HEK293 (cell line): ENCODE measurements around the gene FRMD4B.

Source experiments
- CTCF ChIA-PET: fragments of 350-600 bp; formaldehyde crosslinking; extraction: SDS; loops from one replicate; lab custom pipeline; 2021; ENCODE audit warnings: antibody characterized with exemption; lab: Yijun Ruan, JAX
- POLR2A ChIA-PET: fragments of 300-600 bp; formaldehyde crosslinking; extraction: SDS; loops from one replicate; lab custom pipeline; 2020; ENCODE audit warnings: antibody characterized with exemption, inconsistent platforms; lab: Yijun Ruan, JAX
- H3K27ac ChIP-seq: fragments of 200-500 bp; sonication (Bioruptor generic); 2 replicates; pipeline ENCODE4 v1.5.1; 2014; ENCODE audit warnings: low read depth, low read length, control low read depth, inconsistent platforms; ENCODE audit errors: extremely low read depth
- H3K36me3 ChIP-seq, 2 experiments: fragments of 200-500 bp in 1 of 2; sonication (Bioruptor generic) in 1 of 2; 1 replicate in 1 of 2; 2 replicates in 1 of 2; pipeline ENCODE4 v1.5.1; 2014 to 2017; ENCODE audit warnings: inconsistent platforms in 2 of 2, low read length in 2 of 2; ENCODE audit not compliant: control insufficient read depth in 2 of 2, insufficient read depth in 1 of 2
- H3K4me1 ChIP-seq: fragments of 200-500 bp; sonication (Bioruptor generic); 2 replicates; pipeline ENCODE4 v1.5.1; 2014; ENCODE audit warnings: mild to moderate bottlenecking, low read length, inconsistent platforms; ENCODE audit not compliant: control insufficient read depth, insufficient read depth
- H3K4me3 ChIP-seq: 2 replicates; pipeline ENCODE4 v1.5.1; 2011; ENCODE audit warnings: low read depth, mild to moderate bottlenecking, control low read depth, low read length, moderate library complexity
- H3K9me3 ChIP-seq: fragments of 200-500 bp; sonication (Bioruptor generic); 2 replicates; pipeline ENCODE4 v1.5.1; 2014; ENCODE audit warnings: low read depth, low read length, inconsistent platforms; ENCODE audit not compliant: control insufficient read depth, insufficient read depth
- HOXA7 ChIP-seq: sonication (generic); formaldehyde crosslinking; IDR thresholded peaks from 2 replicates; pipeline ENCODE4 v1.8.1; 2022; ENCODE audit warnings: missing genetic modification reagents, borderline replicate concordance
- HOXD13 ChIP-seq: sonication (generic); formaldehyde crosslinking; IDR thresholded peaks from 2 replicates; pipeline ENCODE4 v1.8.0; 2022; ENCODE audit warnings: missing genetic modification reagents, borderline replicate concordance
- KLF10 ChIP-seq: fragments of 450-650 bp; IDR thresholded peaks from 2 replicates; pipeline ENCODE4 v1.5.1; 2018; ENCODE audit warnings: missing biosample characterization, mild to moderate bottlenecking, missing genetic modification characterization
- PRDM10 ChIP-seq: fragments of 450-650 bp; formaldehyde crosslinking; IDR thresholded peaks from 2 replicates; pipeline ENCODE4 v1.5.1; 2016; ENCODE audit warnings: missing biosample characterization, missing genetic modification characterization
- YY1 ChIP-seq: fragments of 450-650 bp; formaldehyde crosslinking; IDR thresholded peaks from 2 replicates; pipeline ENCODE4 v1.5.1; 2018; ENCODE audit warnings: missing biosample characterization, missing genetic modification characterization
- ZBTB11 ChIP-seq: fragments of 450-650 bp; formaldehyde crosslinking; conservative IDR thresholded peaks from 2 replicates; pipeline ENCODE4 v1.5.1; 2016; ENCODE audit warnings: low read depth, missing biosample characterization, missing genetic modification characterization
- ZBTB26 ChIP-seq: fragments of 450-650 bp; formaldehyde crosslinking; optimal IDR thresholded peaks from 2 replicates; pipeline ENCODE3; 2016; ENCODE audit warnings: missing biosample characterization, mild to moderate bottlenecking, missing genetic modification characterization
- ZBTB48 ChIP-seq: fragments of 450-650 bp; formaldehyde crosslinking; IDR thresholded peaks from 2 replicates; pipeline ENCODE4 v1.5.1; 2016; ENCODE audit warnings: missing biosample characterization, missing genetic modification characterization
- ZEB2 ChIP-seq: fragments of 450-650 bp; formaldehyde crosslinking; IDR thresholded peaks from 2 replicates; pipeline ENCODE4 v1.5.1; 2016; ENCODE audit warnings: missing biosample characterization, missing genetic modification characterization
- ZFP37 ChIP-seq: fragments of 450-650 bp; formaldehyde crosslinking; IDR thresholded peaks from 2 replicates; pipeline ENCODE4 v1.5.1; 2016; ENCODE audit warnings: missing biosample characterization, missing genetic modification characterization
- ZNF16 ChIP-seq: fragments of 450-650 bp; formaldehyde crosslinking; IDR thresholded peaks from 2 replicates; pipeline ENCODE4 v1.5.1; 2016; ENCODE audit warnings: low read depth, missing biosample characterization, missing genetic modification characterization
- ZNF214 ChIP-seq: fragments of 450-650 bp; formaldehyde crosslinking; IDR thresholded peaks from 2 replicates; pipeline ENCODE4 v1.5.1; 2017; ENCODE audit warnings: missing biosample characterization, mild to moderate bottlenecking, missing genetic modification characterization, borderline replicate concordance
- ZNF223 ChIP-seq: fragments of 450-650 bp; formaldehyde crosslinking; IDR thresholded peaks from 2 replicates; pipeline ENCODE4 v1.5.1; 2016; ENCODE audit warnings: missing biosample characterization, missing genetic modification characterization
- ZNF274 ChIP-seq, 2 experiments: fragments of 200-500 bp in 1 of 2; fragments of 450-650 bp in 1 of 2; sonication (Bioruptor generic) in 1 of 2; formaldehyde crosslinking in 1 of 2; IDR thresholded peaks; 2 replicates each; pipeline versions ENCODE4 v1.5.1 to v1.6.1; 2014 to 2016; ENCODE audit warnings: borderline replicate concordance in 1 of 2, inconsistent platforms in 1 of 2, low read length in 1 of 2, missing biosample characterization in 1 of 2, missing genetic modification characterization in 1 of 2
- ZNF529 ChIP-seq: fragments of 450-650 bp; formaldehyde crosslinking; IDR thresholded peaks from 2 replicates; pipeline ENCODE4 v1.5.1; 2017; ENCODE audit warnings: missing genetic modification characterization, missing biosample characterization; ENCODE audit not compliant: insufficient replicate concordance
- ZNF555 ChIP-seq: fragments of 450-650 bp; formaldehyde crosslinking; conservative IDR thresholded peaks from 2 replicates; pipeline ENCODE4 v1.5.1; 2017; ENCODE audit warnings: missing biosample characterization, mild to moderate bottlenecking, missing genetic modification characterization, inconsistent platforms
- ZNF624 ChIP-seq: fragments of 450-650 bp; formaldehyde crosslinking; IDR thresholded peaks from 2 replicates; pipeline ENCODE4 v1.5.1; 2017; ENCODE audit warnings: missing biosample characterization, missing genetic modification characterization

The FRMD4B gene

GRCh38 chr3:69353088-69353478, 32.8 kb downstream of the FRMD4B start (continued):
- no peak for TF ChIP-seq ZNF274 (IDR thresholded peaks at IDR 0.05; ENCODE audit: low read length)
- no peak for TF ChIP-seq ZNF274 (tag by site-specific recombination; IDR thresholded peaks at IDR 0.05; ENCODE audit: borderline replicate concordance)
- TF ChIP-seq, all 188 proteins: peak for 0

- no peaks in the 10 kb centered on the region for H3K9me3 ChIP-seq
- TF ChIP-seq YY1 (tag by site-specific recombination) (no peak), ZEB2 (tag by site-specific recombination) (no peak), PRDM10 (tag by site-specific recombination) (no peak), KLF10 (tag by site-specific recombination) (no peak), ZBTB26 (tag by site-specific recombination) (no peak), ZNF214 (tag by site-specific recombination) (no peak), ZNF555 (tag by site-specific recombination) (no peak), ZNF529 (tag by site-specific recombination) (no peak), ZNF16 (no peak), HOXD13 (no peak), ZFP37 (tag by site-specific recombination) (no peak), HOXA7 (CRISPR knock-in tag) (no peak), ZBTB11 (tag by site-specific recombination) (no peak), ZNF223 (no peak), ZBTB48 (tag by site-specific recombination) (no peak), ZNF624 (tag by site-specific recombination) (no peak)
- H3K36me3 ChIP-seq, result no peaks in the 10 kb centered on the region
- H3K4me3 ChIP-seq, result no peak overlapping the region
- POLR2A ChIA-PET, result no interaction called here
- CTCF ChIA-PET, result no interaction called here
- no peaks in the 10 kb centered on the region for H3K4me1 ChIP-seq
- H3K27ac ChIP-seq, result no peak overlapping the region
Observed at GRCh38 chr3:69352305-69353087, 33.4 kb downstream of the FRMD4B start.
